Measurements from ENCODE around the gene DNAJC5G. TPM values are rescaled to one million over a fixed set of nuclear protein-coding genes. Genes with fewer than 3 reads are reported as not detected.

Gene DNAJC5G
- total RNA-seq, 1 experiment from 2014 or later: not detected

GRCh38 chr2:27304488-27305240 is 29.4 kb downstream of the DNAJC5G start:
- TF ChIP-seq CTCF (conservative IDR thresholded peaks at IDR 0.05) (no peak), EZH2 (IDR thresholded peaks at IDR 0.05; ENCODE audit: low read depth) (no peak)
- Histone ChIP-seq H3K9me3 (ENCODE audit: insufficient read depth, low read depth) (no peaks in the 10 kb centered on the region), H3K79me2 (ENCODE audit: low read depth) (no peaks in the 10 kb centered on the region), H3K27ac (no peak overlapping the region), H4K20me1 (ENCODE audit: insufficient read depth) (no peaks in the 10 kb centered on the region), H3K4me1 (replicated peaks; ENCODE audit: insufficient read depth) (no peaks in the 10 kb centered on the region; the same call in 1 of the 2 replicates), H3K27me3 (ENCODE audit: insufficient read depth, low read depth) (no peaks in the 10 kb centered on the region), H3K36me3 (ENCODE audit: low read depth) (no peaks in the 10 kb centered on the region), H2AFZ (no peak overlapping the region), H3K9me2 (ENCODE audit: insufficient read depth) (no peaks in the 10 kb centered on the region), H3K4me3 (no peak overlapping the region), H3K4me2 (no peak overlapping the region), H3F3A (ENCODE audit: insufficient read depth, low read depth) (no peaks in the 10 kb centered on the region)
- ChIA-PET CTCF (no interaction called here), POLR2A (ENCODE audit: unreplicated experiment) (no interaction called here)
- BruUV-seq (replicated peaks): no TSS peak
- DNase-seq: no peak
- intact Hi-C loops (cut with micrococcal nuclease; ENCODE audit: unreplicated experiment): loop anchor here (5.0 kb wide), 1 partner anchor 37 kb away; no protein-coding TSS in a partner anchor

DNA sequence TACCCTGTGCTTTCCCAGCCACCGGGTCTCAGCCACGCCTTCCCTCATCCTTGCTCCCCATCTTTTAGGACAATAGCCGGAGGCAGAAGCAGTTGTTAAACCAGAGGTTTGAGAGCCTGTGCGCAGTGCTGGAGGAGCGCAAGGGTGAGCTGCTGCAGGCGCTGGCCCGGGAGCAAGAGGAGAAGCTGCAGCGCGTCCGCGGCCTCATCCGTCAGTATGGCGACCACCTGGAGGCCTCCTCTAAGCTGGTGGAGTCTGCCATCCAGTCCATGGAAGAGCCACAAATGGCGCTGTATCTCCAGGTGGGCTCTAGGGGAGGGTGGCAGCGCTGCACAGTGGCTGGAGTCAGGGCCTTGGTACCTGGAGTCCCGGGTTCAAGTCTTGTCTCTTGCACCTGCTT is 30.3 kb downstream of the DNAJC5G start:
- no TSS peak for BruUV-seq (replicated peaks)
- no peak overlapping the region for H3K4me3 ChIP-seq

DNA sequence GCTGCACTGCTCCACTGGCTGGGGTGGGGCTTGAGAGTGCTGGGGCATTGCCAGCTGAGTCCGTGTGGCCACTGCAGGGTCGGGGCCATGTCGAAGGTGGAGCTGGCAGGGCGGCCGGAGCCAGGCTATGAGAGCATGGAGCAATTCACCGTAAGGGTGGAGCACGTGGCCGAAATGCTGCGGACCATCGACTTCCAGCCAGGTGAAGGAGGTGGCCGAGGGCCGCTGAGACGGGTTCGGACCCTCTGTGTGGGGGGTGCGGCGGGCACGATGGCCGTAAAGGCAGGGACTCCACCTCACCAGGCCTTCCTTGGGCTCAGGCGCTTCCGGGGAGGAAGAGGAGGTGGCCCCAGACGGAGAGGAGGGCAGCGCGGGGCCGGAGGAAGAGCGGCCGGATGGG is 30.9 kb downstream of the DNAJC5G start:
- no peak for TF ChIP-seq EZH2 (IDR thresholded peaks at IDR 0.05; ENCODE audit: low read depth)
- no peak for TF ChIP-seq CTCF (conservative IDR thresholded peaks at IDR 0.05)
- Histone ChIP-seq H4K20me1 (ENCODE audit: insufficient read depth) (no peaks in the 10 kb centered on the region), H3K4me1 (replicated peaks; ENCODE audit: insufficient read depth) (no peaks in the 10 kb centered on the region; the same call in 1 of the 2 replicates), H3K9me2 (ENCODE audit: insufficient read depth) (no peaks in the 10 kb centered on the region), H3K27me3 (ENCODE audit: insufficient read depth, low read depth) (no peaks in the 10 kb centered on the region), H2AFZ (no peak overlapping the region), H3F3A (ENCODE audit: insufficient read depth, low read depth) (no peaks in the 10 kb centered on the region), H3K4me2 (no peak overlapping the region), H3K9me3 (ENCODE audit: insufficient read depth, low read depth) (no peaks in the 10 kb centered on the region), H3K79me2 (ENCODE audit: low read depth) (no peaks in the 10 kb centered on the region), H3K36me3 (ENCODE audit: low read depth) (no peaks in the 10 kb centered on the region), H3K27ac (no peak overlapping the region), H3K4me3 (no peak overlapping the region)
- intact Hi-C loops (cut with micrococcal nuclease; ENCODE audit: unreplicated experiment): no loop called here
- BruUV-seq (replicated peaks): no TSS peak
- ChIA-PET POLR2A (ENCODE audit: unreplicated experiment) (no interaction called here), CTCF (no interaction called here)
- no peak for DNase-seq

More for the DNA sequence above, 30.3 kb downstream of the DNAJC5G start:
- ChIA-PET CTCF (no interaction called here), POLR2A (ENCODE audit: unreplicated experiment) (interaction anchor here (0.6 kb wide), 1 partner anchor 57 kb away, joined by 3 read pairs; no protein-coding TSS in a partner anchor)
- Histone ChIP-seq H3K9me2 (ENCODE audit: insufficient read depth) (no peaks in the 10 kb centered on the region), H3K36me3 (ENCODE audit: low read depth) (no peaks in the 10 kb centered on the region), H3K27me3 (ENCODE audit: insufficient read depth, low read depth) (no peaks in the 10 kb centered on the region), H2AFZ (no peak overlapping the region), H4K20me1 (ENCODE audit: insufficient read depth) (no peaks in the 10 kb centered on the region), H3K4me2 (no peak overlapping the region), H3K27ac (no peak overlapping the region), H3K79me2 (ENCODE audit: low read depth) (no peaks in the 10 kb centered on the region), H3K4me1 (replicated peaks; ENCODE audit: insufficient read depth) (no peaks in the 10 kb centered on the region; the same call in 1 of the 2 replicates), H3K9me3 (ENCODE audit: insufficient read depth, low read depth) (no peaks in the 10 kb centered on the region), H3F3A (ENCODE audit: insufficient read depth, low read depth) (no peaks in the 10 kb centered on the region)
- no peak for DNase-seq
- intact Hi-C loops (cut with micrococcal nuclease; ENCODE audit: unreplicated experiment): no loop called here
- no peak for TF ChIP-seq EZH2 (IDR thresholded peaks at IDR 0.05; ENCODE audit: low read depth)
- no peak for TF ChIP-seq CTCF (conservative IDR thresholded peaks at IDR 0.05)
